GM12878 (cell line): ENCODE measurements around the gene PRMT3. TPM values are rescaled to one million over a fixed set of nuclear protein-coding genes. Genes with fewer than 3 reads are reported as not detected.

Source experiments
- ATAC-seq: fragments of 200-7000 bp; cut with Tn5 transposase; 3 replicates; pipeline ENCODE4 v1.9.1; 2020; ENCODE audit warnings: mild to moderate bottlenecking, moderate library complexity
- BruUV-seq: library from RNA; stranded (reverse); fragments of 400-500 nt; replicated peaks from 2 replicates; lab custom pipeline; 2021; lab: Mats Ljungman, UMichigan
- CTCF ChIA-PET: fragments of 300-600 bp; sonication (Branson Sonifier 250); formaldehyde crosslinking; extraction: SDS; loops from one replicate; lab custom pipeline; 2021; ENCODE audit warnings: inconsistent platforms; lab: Yijun Ruan, JAX
- POLR2A ChIA-PET: fragments of 350-600 bp; formaldehyde crosslinking; extraction: SDS; loops from one replicate; lab custom pipeline; 2021; ENCODE audit warnings: inconsistent platforms; lab: Charles Lee
- RAD21 ChIA-PET: fragments of 300-600 bp; sonication (Branson Sonifier 250); formaldehyde crosslinking; loops from one replicate; lab custom pipeline; 2023; ENCODE audit warnings: antibody characterized with exemption; ENCODE audit not compliant: unreplicated experiment; lab: Charles Lee
- SMC1A ChIA-PET: fragments of 300-600 bp; sonication (Branson Sonifier 250); formaldehyde crosslinking; loops from one replicate; lab custom pipeline; 2023; ENCODE audit not compliant: unreplicated experiment, uncharacterized antibody; lab: Charles Lee
- DNase-seq: peaks from one replicate; pipeline ENCODE4 v3.0.0-alpha.2; 2011; ENCODE audit warnings: low read depth, low spot score
- FAIRE-seq: peaks from 3 replicates; lab custom pipeline; 2011; peaks lifted over from hg19 to GRCh38; lab: Jason Lieb, UNC
- H2AFZ ChIP-seq: 2 replicates; pipeline ENCODE4 v1.6.0; 2011; ENCODE audit warnings: low read depth, low read length, control low read depth; ENCODE audit not compliant: control insufficient read depth
- H3K27ac ChIP-seq: 2 replicates; pipeline ENCODE4 v1.5.1; 2011; ENCODE audit warnings: control low read depth; ENCODE audit not compliant: control insufficient read depth, insufficient read depth
- H3K27me3 ChIP-seq, 2 experiments: replicated peaks in 1 of 2; 2 replicates each; pipeline versions ENCODE4 v1.6.0 to v1.6.1; 2011; ENCODE audit warnings: low read length in 1 of 2; ENCODE audit not compliant: control insufficient read depth in 2 of 2, insufficient read depth in 2 of 2
- H3K36me3 ChIP-seq, 2 experiments: 2 replicates each; pipeline ENCODE4 v1.5.1; 2011; ENCODE audit warnings: low read length in 1 of 2; ENCODE audit not compliant: control insufficient read depth in 2 of 2, insufficient read depth in 2 of 2
- H3K4me1 ChIP-seq: 2 replicates; pipeline ENCODE4 v1.6.1; 2011; ENCODE audit warnings: mild to moderate bottlenecking, low read length, moderate library complexity, mixed read lengths; ENCODE audit not compliant: control insufficient read depth, insufficient read depth
- H3K4me2 ChIP-seq: 2 replicates; pipeline ENCODE4 v1.6.0; 2011; ENCODE audit warnings: control low read depth; ENCODE audit not compliant: control insufficient read depth, insufficient read depth
- H3K4me3 ChIP-seq: fragments of 200-600 bp; sonication (generic); 2 replicates; pipeline ENCODE4 v1.5.1; 2016
- H3K79me2 ChIP-seq: 2 replicates; pipeline ENCODE4 v1.6.0; 2011; ENCODE audit warnings: low read length; ENCODE audit not compliant: control insufficient read depth, insufficient read depth
- H3K9ac ChIP-seq: 2 replicates; pipeline ENCODE4 v1.8.0; 2011; ENCODE audit warnings: low read length, control low read depth, mixed read lengths; ENCODE audit not compliant: control insufficient read depth, insufficient read depth
- H3K9me3 ChIP-seq: replicated peaks from 3 replicates; pipeline ENCODE4 v1.5.1; 2011; ENCODE audit warnings: mild to moderate bottlenecking, low read length; ENCODE audit not compliant: control insufficient read depth, insufficient read depth
- H4K20me1 ChIP-seq: 2 replicates; pipeline ENCODE4 v1.6.0; 2011; ENCODE audit not compliant: control insufficient read depth, insufficient read depth
- IRF4 ChIP-seq: IDR thresholded peaks from 2 replicates; pipeline ENCODE4 v1.6.1; 2011; ENCODE audit warnings: low read depth, low read length
- KDM1A ChIP-seq: fragments of 200-600 bp; sonication (generic); IDR thresholded peaks from 2 replicates; pipeline ENCODE4 v1.6.1; 2016; ENCODE audit warnings: borderline replicate concordance
- in situ Hi-C: fragments of 300-500 bp; cut with MboI; formaldehyde crosslinking; loops from 9 replicates; pipeline ENCODE4 v1.14.3; 2018; ENCODE audit warnings: mixed read lengths
- intact Hi-C: fragments of 100-400 bp; cut with micrococcal nuclease; formaldehyde crosslinking; loops from one replicate; pipeline ENCODE4 v1.14.2; 2022; ENCODE audit not compliant: unreplicated experiment
- polyA plus RNA-seq, 11 experiments: library from polyadenylated mRNA; depleted of rRNA in 4 of 11; unstranded in 6 of 11; stranded (reverse) in 5 of 11; fragments of >200 nt; fragmentation: Nextera tagmentation in 4 of 11; fragmentation: Illumina TruSeq in 1 of 11; extraction: Ambion mirVana in 4 of 11; extraction: Trizol in 1 of 11; gene quantifications; 1 replicate in 1 of 11; 2 replicates in 10 of 11; pipeline versions ENCODE4 v1.2.1 to v1.2.3, GENCODE V29; 2011 to 2016; ENCODE audit warnings: inconsistent platforms in 2 of 11, missing spikeins in 2 of 11, low read depth in 1 of 11
- total RNA-seq, 4 experiments: library from RNA; depleted of rRNA in 3 of 4; stranded (reverse); fragments of >200 nt in 3 of 4; fragmentation: Illumina TruSeq in 1 of 4; extraction: Trizol in 1 of 4; gene quantifications; 2 replicates each; pipeline versions ENCODE4 v1.2.1 to v1.2.3, GENCODE V29; 2013 to 2021
- TF ChIP-seq, protein P1 (sequence below): fragments of 450-650 bp; formaldehyde crosslinking; IDR thresholded peaks from 2 replicates; pipeline ENCODE4 v1.4.0; 2020; ENCODE audit warnings: mild to moderate bottlenecking, moderate library complexity
- TF ChIP-seq, protein P2 (sequence below): fragments of 450-650 bp; IDR thresholded peaks from 2 replicates; pipeline ENCODE4 v1.6.1; 2017; ENCODE audit warnings: mild to moderate bottlenecking, low read depth, inconsistent platforms; ENCODE audit not compliant: poor library complexity, severe bottlenecking
- TF ChIP-seq, protein P3 (sequence below): IDR thresholded peaks from 2 replicates; pipeline ENCODE4 v1.6.1; 2011; ENCODE audit warnings: borderline replicate concordance, low read depth, mild to moderate bottlenecking, moderate library complexity, low read length; ENCODE audit not compliant: insufficient read depth, poor library complexity, severe bottlenecking

The PRMT3 gene
- total and polyA plus RNA-seq, 10 of the 15 experiments (the other 5 are each of a cell fraction or from before 2014, with no cell fraction given): 13.9 to 52.1 (median 27.7) TPM

DNA sequence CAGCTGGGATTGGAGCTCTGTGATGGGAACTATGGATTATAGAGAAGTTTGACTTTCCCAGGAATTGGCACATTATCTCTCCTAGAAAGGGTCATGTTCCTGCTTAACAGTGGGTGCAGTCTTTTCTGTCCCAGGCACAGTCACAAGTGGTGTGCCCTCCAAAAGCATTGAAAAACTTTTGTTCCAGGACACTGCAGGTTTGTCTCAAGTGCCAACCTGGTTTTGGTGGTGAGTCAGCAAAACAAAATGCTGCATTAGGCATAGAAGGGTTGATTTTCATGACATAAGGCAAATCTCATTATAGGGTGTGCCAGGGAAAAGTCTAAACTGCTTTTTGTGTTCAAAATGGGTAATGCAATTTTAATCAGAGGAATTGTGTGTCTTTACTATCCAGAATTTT, 19.1 kb upstream of the PRMT3 start:
- no peak for DNase-seq
- Histone ChIP-seq H3K4me2 (no peak overlapping the region), H3K4me3 (no peak overlapping the region), H3K27me3 (no peaks in the 10 kb centered on the region), H3K79me2 (peaks cover 2% of the 10 kb centered on the region), H3K9me3 (no peaks in the 10 kb centered on the region)
- in situ Hi-C loops: no loop called here
- intact Hi-C loops: no loop called here
- ChIA-PET SMC1A (interaction anchor here (0.6 to 1.0 kb wide), 2 partner anchors 18 to 1890 kb away, joined by 3 to 4 read pairs; no protein-coding TSS in a partner anchor), POLR2A (no interaction called here), RAD21 (no interaction called here)
- ATAC-seq: no peak
- TF ChIP-seq, protein P1, sequence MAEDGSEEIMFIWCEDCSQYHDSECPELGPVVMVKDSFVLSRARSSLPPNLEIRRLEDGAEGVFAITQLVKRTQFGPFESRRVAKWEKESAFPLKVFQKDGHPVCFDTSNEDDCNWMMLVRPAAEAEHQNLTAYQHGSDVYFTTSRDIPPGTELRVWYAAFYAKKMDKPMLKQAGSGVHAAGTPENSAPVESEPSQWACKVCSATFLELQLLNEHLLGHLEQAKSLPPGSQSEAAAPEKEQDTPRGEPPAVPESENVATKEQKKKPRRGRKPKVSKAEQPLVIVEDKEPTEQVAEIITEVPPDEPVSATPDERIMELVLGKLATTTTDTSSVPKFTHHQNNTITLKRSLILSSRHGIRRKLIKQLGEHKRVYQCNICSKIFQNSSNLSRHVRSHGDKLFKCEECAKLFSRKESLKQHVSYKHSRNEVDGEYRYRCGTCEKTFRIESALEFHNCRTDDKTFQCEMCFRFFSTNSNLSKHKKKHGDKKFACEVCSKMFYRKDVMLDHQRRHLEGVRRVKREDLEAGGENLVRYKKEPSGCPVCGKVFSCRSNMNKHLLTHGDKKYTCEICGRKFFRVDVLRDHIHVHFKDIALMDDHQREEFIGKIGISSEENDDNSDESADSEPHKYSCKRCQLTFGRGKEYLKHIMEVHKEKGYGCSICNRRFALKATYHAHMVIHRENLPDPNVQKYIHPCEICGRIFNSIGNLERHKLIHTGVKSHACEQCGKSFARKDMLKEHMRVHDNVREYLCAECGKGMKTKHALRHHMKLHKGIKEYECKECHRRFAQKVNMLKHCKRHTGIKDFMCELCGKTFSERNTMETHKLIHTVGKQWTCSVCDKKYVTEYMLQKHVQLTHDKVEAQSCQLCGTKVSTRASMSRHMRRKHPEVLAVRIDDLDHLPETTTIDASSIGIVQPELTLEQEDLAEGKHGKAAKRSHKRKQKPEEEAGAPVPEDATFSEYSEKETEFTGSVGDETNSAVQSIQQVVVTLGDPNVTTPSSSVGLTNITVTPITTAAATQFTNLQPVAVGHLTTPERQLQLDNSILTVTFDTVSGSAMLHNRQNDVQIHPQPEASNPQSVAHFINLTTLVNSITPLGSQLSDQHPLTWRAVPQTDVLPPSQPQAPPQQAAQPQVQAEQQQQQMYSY (CRISPR knock-in tag): no peak
- TF ChIP-seq, protein P2, sequence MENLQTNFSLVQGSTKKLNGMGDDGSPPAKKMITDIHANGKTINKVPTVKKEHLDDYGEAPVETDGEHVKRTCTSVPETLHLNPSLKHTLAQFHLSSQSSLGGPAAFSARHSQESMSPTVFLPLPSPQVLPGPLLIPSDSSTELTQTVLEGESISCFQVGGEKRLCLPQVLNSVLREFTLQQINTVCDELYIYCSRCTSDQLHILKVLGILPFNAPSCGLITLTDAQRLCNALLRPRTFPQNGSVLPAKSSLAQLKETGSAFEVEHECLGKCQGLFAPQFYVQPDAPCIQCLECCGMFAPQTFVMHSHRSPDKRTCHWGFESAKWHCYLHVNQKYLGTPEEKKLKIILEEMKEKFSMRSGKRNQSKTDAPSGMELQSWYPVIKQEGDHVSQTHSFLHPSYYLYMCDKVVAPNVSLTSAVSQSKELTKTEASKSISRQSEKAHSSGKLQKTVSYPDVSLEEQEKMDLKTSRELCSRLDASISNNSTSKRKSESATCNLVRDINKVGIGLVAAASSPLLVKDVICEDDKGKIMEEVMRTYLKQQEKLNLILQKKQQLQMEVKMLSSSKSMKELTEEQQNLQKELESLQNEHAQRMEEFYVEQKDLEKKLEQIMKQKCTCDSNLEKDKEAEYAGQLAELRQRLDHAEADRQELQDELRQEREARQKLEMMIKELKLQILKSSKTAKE: no peak
- no peak for TF ChIP-seq IRF4
- no peak for TF ChIP-seq KDM1A
- TF ChIP-seq, protein P3, sequence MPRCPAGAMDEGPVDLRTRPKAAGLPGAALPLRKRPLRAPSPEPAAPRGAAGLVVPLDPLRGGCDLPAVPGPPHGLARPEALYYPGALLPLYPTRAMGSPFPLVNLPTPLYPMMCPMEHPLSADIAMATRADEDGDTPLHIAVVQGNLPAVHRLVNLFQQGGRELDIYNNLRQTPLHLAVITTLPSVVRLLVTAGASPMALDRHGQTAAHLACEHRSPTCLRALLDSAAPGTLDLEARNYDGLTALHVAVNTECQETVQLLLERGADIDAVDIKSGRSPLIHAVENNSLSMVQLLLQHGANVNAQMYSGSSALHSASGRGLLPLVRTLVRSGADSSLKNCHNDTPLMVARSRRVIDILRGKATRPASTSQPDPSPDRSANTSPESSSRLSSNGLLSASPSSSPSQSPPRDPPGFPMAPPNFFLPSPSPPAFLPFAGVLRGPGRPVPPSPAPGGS: no peak
- TF ChIP-seq, all 136 proteins: peak for 0
- H3K27ac ChIP-seq: no peak overlapping the region
- no peaks in the 10 kb centered on the region for H4K20me1 ChIP-seq
- H3K36me3 ChIP-seq: no peaks in the 10 kb centered on the region
- CTCF ChIA-PET: interaction anchor here (1.5 to 8.1 kb wide), 2 partner anchors 15 to 241 kb away, joined by 3 to 66 read pairs; no protein-coding TSS in a partner anchor
- no peak for FAIRE-seq
- 0 out of 2 replicates have a peak, but pooled peaks cover 3% of the 10 kb centered on the region for H3K4me1 ChIP-seq
- H2AFZ ChIP-seq: no peak overlapping the region
- BruUV-seq: no TSS peak
- H3K9ac ChIP-seq: no peak overlapping the region
